Measurements from ENCODE around the gene SLAMF1.
"Not testable (repeated sequence)": the region's sequence is repeated elsewhere in the genome, so short reads cannot be mapped to it uniquely, and the experiment has no call there.

The SLAMF1 gene

GRCh38 chr1:160641323-160642280 lies 5.2 kb downstream of the SLAMF1 start:
- DNase-seq (ENCODE audit: insufficient read length, low spot score) (no peak), FAIRE-seq (no peak)

DNA sequence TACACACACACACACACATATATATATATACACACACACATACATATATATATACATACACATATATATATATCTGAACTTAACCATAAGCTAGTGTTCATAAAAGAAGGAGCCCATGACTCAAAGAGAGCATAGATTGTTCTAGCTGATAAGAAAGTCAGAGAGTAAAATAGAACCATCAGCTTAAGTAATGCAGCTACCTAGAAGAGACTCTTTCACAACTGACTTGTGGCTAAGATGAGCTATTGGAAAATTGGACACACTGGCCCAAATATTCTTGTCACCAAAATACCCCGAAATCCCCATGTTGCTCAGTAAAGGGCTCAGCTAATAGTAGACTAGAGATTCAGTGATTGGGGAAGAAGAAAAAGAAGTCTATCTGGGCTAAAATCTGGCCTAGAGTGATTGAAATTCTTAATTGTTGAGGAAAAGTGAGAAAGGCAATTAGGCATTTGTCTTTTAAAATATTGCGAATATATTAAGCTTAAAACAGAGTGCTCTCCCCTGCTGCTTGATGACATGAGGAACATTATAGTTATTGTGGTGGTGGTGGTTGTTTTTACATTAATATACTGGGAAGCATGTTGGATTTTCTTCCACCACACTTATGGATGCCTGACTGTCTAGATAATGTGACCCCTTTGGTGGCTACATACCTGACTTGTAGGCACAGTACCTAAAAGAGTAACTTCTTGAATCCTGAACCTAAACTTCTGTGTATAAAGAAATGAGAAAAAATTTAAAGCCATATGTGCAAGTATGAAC lies 6.3 kb downstream of the SLAMF1 start:
- DNase-seq (ENCODE audit: insufficient read length, low spot score) (no peak), FAIRE-seq (no peak)

DNA sequence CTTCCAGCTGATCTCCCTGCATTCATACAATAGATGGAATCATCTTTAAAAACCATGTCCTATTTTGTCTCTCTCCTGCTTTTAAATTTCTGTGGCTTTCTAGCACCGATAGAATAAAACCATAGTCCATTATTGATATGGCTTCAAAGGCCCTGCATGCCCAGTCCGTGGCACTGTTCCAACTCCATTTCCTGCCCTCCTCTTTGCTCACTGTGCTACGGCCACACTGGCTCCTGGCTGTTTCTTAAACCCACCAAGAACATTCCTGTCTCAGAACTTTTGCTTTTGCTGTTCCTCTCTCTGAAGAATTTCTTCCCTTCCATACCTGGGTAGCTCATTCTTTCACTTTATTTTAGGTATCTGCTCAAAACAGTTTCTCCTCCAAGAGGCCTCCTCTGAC lies 7.2 kb downstream of the SLAMF1 start:
- no peak for DNase-seq (ENCODE audit: insufficient read length, low spot score)

DNA sequence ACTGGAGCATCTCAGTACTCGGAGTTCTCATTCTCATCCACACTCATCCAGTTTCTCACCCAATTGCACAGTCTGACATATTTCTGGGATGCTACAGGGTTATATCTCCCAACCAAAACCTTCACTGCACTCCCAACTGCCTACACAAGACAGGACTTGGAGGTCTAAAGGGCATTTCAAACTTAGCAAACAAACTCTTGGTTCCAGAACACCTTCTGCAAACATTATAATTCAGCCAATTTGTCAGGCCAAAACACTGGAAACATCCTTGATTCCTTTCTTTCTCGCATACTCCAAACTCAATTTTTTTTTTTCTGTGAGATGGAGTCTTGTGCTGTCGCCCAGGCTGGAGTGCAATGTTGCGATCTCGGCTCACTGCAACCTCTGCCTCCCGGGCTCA lies 7.9 kb downstream of the SLAMF1 start:
- no peak for FAIRE-seq
- no peak for DNase-seq (ENCODE audit: insufficient read length, low spot score)

More for the DNA sequence above, 7.2 kb downstream of the SLAMF1 start:
- FAIRE-seq: no peak

GRCh38 chr1:160638540-160638857 lies 8.3 kb downstream of the SLAMF1 start:
- FAIRE-seq: no peak
- DNase-seq (ENCODE audit: insufficient read length, low spot score): no peak

DNA sequence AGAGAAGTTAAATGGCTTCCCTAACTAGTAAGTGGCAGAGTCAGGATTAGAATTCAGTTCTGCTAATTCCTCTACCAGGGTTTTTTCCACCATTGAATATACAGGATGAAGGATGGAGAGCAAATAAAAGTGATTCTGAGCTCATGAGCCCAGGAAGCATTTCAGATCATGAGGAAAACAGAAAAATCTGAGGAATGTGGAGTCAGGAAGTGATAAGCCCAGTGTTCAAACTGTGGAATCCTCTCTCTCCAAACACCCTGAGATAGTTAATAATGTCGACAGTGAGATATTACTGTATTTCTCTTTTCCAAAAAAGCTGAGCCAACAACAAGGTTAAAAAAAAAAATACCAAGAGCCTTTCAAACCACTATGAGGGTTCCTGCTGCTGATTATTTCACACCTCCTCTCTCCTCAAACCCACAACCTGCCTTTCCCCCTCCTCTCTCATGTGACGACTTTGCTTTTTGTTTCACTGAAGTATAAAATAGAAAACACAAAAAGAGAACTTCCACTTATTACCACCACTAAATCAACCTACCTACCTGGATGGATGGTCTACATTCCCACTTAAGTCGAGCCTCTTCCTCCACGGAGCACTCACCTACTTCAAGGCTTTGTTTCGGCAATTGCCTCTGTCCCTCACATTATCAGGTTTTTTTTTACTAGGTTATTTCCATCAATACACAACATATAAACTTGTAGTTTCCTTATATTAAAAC lies 8.9 kb downstream of the SLAMF1 start:
- FAIRE-seq (no peak), DNase-seq (ENCODE audit: insufficient read length, low spot score) (peak; percentile 23)

DNA sequence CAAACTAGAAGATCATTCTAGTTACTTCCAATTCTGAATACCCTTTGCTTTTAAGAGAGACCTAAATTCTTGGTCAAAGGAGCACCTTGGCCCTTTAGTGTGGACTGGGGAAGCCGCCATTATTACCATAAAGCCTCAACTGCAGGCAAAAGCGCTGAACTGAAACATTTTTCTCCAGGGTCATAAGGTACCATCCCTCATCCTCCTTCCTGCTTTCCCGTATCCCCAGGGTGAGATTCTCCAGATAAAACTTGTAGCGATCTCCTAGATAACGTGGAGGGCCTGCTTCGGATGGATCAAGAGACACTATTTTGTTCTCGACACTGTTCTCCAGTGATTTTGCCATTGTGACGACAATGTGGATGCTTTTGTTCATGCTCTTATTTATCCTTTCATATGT lies 9.8 kb downstream of the SLAMF1 start:
- DNase-seq (ENCODE audit: insufficient read length, low spot score) (no peak), FAIRE-seq (no peak)

- no peak for FAIRE-seq
- DNase-seq (ENCODE audit: insufficient read length, low spot score): no peak
Measured at GRCh38 chr1:160636547-160636946, 10.3 kb downstream of the SLAMF1 start.

- DNase-seq (ENCODE audit: insufficient read length, low spot score) (no peak), FAIRE-seq (no peak)
Measured at GRCh38 chr1:160636076-160636475, 10.8 kb downstream of the SLAMF1 start.

DNA sequence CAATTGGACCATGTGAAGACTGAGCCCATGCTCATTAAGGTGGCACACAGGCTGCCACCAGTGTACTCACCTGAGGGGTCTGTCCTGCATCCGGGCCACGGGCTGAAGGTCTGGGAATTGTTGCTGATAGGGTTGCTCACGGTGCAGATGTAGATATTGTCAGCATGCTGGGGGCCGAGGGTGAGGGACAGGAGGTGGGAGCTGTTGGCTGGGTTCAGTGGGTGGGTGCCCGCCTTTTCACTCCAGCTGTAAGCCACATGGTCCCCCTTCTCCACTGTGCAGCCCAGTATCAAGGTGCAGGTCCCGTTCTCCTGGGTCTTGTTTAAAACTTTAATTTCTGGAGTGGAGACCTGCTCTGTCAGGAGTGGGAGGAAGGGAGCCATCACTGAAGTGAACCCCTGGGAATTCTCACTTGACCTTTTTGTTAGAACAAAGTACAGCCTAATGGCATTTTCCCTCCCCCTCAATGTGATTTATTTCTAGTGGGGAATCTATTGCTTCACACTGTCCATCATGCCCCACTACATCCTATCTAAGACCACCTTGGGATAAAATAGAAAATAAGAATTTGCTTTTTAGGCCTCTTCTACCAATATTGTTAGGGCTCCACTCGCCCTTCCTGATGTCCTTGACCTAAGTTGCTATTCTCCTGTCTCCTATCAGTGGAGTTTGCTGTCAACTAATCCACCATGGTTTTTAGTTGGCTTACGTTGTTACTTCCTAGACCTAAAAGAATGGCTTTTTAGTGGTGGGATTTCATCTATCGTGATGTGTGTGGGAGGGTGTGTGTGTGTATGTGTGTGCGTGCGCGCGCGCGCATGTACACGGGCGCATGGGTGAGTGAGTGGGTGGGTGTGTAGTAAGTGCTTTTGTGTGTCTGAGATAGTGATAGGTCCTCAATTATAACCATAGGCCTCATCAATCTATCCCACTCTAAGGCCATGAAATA lies 12.0 kb downstream of the SLAMF1 start:
- DNase-seq (ENCODE audit: insufficient read length, low spot score) (no peak), FAIRE-seq (no peak)

- FAIRE-seq (no peak), DNase-seq (ENCODE audit: insufficient read length, low spot score) (no peak)
Measured at GRCh38 chr1:160633330-160633903, 13.4 kb downstream of the SLAMF1 start.

- DNase-seq (ENCODE audit: insufficient read length, low spot score) (no peak), FAIRE-seq (no peak)
Measured at GRCh38 chr1:160631983-160632625, 14.7 kb downstream of the SLAMF1 start.

GRCh38 chr1:160630523-160631451 lies 16.1 kb downstream of the SLAMF1 start:
- FAIRE-seq (no peak), DNase-seq (ENCODE audit: insufficient read length, low spot score) (no peak)

- DNase-seq (ENCODE audit: insufficient read length, low spot score) (no peak), FAIRE-seq (no peak)
Measured at GRCh38 chr1:160629286-160630210, 17.3 kb downstream of the SLAMF1 start.

GRCh38 chr1:160628799-160629263 lies 18.0 kb downstream of the SLAMF1 start:
- DNase-seq (ENCODE audit: insufficient read length, low spot score) (no peak), FAIRE-seq (no peak)

GRCh38 chr1:160627677-160628289 lies 19.1 kb downstream of the SLAMF1 start:
- not testable (repeated sequence) for FAIRE-seq; DNase-seq (ENCODE audit: insufficient read length, low spot score)
